ENCODE results near the gene RNPC3.
"Not testable (repeated sequence)": the region's sequence is repeated elsewhere in the genome, so short reads cannot be mapped to it uniquely, and the experiment has no call there.

RNPC3 gene

DNA sequence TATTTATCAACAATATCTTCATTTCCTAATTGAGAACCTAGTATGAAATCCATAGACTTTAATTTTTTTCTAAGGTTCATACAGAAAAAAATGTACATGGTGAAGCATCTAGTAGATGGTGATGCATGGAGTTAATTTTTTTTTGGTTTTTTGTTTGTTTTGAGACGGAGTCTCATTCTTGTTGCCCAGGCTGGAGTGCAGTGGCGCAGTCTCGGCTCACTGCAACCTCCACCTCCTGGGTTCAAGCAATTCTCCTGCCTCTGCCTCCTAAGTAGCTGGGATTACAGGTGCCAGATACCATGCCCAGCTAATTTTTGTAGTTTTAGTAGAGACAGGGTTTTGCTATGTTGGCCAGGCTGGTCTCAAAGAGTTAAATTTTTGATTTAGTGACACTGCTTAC, 35.6 kb downstream of the RNPC3 start:
- DNase-seq, result not testable (repeated sequence)

DNA sequence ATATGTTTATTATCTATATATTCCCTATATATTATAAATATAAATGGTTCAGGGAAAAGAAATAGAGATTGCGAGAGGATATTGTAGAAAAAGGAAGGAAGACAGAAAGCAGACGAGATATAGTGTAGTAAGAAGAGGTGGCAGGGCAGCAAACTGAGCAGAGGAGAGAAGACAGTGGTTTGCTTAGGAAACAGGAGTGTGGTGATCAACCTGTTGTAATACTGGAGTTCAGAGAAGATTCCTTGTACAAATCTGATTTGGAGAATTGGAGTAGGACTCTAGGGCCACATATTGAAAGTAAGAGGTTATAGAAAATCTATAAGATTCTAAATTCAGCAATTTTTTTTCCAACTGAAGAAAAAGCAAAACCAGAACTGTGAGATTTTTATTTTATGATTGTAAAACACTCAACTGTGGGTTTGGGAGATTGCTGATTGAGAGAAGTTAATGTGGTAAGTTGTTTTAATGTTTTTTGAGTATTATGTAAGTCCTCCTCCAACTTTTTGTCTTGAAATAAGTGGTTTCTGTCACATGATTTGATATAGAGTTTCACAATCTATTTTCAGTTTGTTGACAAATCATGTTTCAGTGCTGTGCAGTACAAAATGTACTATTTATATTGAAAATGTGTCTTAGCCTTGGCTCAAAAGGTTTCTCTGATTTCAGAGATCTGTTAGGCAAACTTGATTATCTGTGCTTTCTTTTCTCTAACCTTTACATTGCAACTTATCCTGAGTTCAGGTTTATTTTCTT, 36.3 kb downstream of the RNPC3 start:
- no peak for DNase-seq

DNA sequence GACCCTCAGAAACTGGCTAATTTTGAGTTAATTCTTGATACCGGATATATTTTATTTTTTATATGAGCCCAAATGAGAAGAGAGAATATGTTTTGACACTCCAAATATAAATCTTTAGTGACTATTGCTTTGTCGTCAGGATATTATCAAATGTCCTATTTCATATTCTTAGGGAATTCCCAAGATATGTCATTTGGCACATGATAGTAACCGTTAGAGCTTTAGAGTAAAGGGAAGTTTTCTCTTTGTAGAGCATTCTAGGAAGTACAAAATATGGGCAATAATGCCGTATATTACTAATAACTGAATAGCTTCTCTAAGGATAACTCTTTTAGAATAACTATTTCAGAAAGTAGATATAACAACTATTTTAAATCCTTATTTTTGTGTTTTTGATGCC, 37.6 kb downstream of the RNPC3 start:
- DNase-seq, result no peak

DNA sequence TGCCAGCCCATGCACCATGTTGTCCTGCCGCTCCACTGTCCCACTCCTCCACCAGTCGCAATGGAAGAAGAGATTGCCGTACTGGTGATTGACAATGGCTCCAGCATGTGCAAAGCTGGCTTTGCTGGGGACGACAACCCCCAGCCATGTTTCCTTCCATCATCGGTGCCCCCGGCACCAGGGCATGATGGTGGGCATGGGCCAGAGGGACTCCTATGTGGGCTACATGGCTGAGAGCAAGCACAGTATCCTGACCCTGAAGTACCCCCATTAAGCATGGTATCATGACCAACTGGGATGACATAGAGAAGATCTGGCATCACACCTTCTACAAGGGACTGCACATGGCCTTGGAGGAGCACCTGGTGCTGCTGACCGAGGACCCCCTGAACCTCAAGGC, 44.0 kb downstream of the RNPC3 start:
- DNase-seq, result no peak

DNA sequence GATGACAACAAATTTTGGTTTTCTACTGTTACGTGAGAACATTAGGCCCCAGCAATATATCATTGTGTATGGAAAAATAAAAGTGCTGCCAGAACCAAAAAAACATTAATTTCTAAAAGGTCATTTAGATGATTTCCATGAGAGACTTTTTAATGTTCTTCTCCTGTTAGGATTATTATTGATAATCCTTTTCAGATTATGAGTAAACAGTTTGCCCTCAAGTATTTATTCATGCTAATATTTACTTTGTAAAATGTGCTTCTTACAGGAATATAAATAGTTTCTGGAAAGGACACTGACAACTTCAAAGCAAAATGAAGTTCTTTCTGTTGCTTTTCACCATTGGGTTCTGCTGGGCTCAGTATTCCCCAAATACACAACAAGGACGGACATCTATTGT, 45.8 kb downstream of the RNPC3 start, which contains the start of gene AMY2B:
TSS of gene AMY2B (plus strand) at position 301 of the 400 bp plus-strand sequence. CDS start at position 315, 14 bp downstream.
- not testable (repeated sequence) for DNase-seq

DNA sequence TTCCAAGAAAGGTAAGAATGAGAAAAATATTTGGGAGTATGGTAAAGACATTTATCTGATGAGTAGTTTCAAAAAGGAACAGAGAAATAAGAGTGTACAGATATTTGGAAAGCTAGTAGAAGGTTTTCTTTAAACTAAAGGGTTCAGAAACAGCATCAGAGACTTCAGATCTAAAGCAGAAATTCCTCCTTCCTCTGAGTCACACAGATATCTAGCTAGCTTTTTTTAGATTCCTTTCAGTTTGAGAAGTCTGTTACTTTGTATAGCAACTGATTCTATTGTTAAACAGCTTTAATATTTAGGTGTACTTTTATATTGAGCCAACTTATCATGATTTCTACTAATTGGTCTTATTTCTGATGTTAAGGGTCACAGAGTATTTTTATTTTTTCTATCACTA, 50.6 kb downstream of the RNPC3 start:
- DNase-seq, result no peak

DNA sequence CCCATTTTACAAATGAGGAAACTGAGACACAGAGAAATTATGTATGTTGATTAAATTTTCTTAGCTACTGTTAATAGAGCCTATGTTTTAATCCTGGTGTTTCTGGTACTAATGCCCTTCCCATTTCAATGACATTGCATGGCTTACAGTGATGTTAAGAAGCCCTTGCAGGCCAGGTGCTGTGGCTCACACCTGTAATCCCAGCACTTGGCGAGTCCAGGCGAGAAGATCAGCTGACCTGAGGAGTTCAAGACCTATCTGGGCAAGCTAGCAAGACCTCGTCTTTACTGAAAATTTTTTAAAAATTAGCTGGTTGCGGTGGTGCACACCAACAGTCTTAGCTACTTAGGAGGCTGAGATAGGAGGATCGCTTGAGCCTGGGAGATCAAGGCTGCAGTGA, 51.3 kb downstream of the RNPC3 start:
- not testable (repeated sequence) for DNase-seq

DNA sequence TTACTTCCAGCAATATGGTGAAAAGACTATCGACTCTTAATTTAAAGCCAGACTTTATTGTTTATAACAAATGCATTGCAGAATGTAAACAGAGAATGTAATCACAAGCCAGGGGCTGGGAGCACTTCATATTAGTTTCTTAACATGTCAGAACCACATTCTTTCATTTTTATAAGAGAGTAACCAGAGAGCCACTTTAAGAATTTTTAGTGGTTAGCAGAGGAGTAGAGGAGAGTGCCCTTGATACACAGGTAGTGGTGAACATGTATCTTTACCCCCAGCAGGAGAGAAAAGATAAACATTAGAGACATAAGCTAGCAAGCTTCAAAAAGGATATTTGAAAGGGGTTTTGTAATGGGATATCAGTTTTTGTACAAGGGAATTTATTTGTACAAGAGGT, 57.0 kb downstream of the RNPC3 start:
- no peak for DNase-seq

DNA sequence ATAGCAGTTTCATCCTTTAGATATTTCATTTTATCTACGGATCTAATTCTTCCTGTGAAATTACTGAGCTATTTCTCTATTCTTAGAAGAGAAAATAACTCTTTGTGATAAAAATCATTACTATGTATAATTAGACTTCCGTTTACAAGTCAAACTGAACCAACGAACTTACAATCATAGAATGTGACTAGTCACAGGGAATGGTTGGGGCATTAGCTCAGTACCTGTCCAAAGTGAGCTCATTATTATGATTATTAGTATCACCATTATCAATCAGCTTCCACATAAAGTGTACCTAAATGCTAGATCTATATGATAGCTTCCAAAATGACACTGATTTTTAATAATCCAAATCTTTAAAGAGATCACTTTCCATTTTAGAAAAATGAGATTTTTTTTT, 58.4 kb downstream of the RNPC3 start:
- no peak for DNase-seq

DNA sequence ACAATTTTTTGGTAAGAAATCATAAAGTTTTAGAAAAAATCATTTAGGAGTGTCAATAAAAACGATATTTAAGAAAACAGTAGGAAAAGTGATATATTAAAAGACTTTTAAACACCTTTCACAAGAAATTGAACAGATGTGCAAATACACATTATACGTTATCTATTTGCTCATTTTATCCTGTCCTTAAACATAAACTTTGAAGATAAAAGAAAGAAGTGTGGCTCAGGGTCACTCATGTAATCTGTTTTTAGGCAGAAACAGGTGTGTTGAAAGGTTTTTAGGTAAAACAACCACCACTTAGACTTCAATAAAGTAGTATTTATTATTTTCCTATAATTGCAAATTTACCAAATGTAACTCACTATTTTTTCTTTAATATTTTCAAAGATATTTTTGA, 59.0 kb downstream of the RNPC3 start:
- DNase-seq, result no peak

DNA sequence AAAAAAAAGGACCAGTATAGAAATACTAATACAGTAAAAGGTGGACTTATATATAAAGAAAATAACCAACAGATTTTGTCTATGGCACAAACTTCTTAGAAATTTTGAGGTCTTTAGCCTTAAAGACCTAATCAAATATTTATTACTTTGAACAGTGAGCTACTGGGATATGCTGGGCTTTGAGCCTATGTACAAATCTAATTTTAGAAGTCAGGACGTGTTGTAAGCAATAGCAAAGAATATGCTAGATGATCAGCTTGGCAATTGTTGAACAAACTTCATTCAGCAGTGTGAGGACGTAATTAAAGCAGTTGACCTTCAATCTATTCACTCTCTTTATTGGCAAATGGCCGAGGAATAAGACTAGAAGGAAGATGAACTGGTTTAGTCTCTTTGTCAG, 77.2 kb downstream of the RNPC3 start:
- DNase-seq, result not testable (repeated sequence)

Data from kidney glomerular epithelial cell (primary cell).